Measurements from ENCODE around the gene ESM1. TPM values are rescaled to one million over a fixed set of nuclear protein-coding genes. Genes with fewer than 3 reads are reported as not detected.

ESM1 gene
- total and polyA plus RNA-seq, 4 donors, result 0.08 to 0.28 TPM; not detected in 2

DNA sequence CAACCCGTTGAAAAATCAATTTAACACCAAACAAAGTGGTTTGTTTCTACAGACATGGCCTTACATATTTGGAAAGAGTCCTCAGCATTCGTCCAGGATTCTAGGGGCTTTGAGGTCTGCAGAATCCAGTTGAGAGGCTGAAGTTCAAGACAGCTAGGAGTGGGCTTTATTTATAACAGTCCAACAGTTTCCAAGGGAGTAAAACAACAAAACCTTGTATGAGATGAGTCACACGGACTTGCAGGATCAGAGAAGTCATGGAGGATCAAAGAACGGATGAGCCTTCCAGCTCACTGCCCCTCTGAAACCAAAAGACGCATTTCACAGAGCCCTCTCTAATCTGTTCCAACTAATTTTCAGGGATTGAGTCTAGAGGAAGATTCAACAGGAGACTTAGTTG lies 11.1 kb upstream of the ESM1 start:
- Histone ChIP-seq H3K27me3 (ENCODE audit: control insufficient read depth in 4 of 4, insufficient read depth in 4 of 4, low read length in 3 of 4) (no peaks in the 10 kb centered on the region), H3K9ac (ENCODE audit: low read depth in 1 of 2, low read length in 2 of 2) (no peak overlapping the region), H3K27ac (ENCODE audit: low read depth in 1 of 2, low read length in 2 of 2) (no peak overlapping the region), H3K4me1 (ENCODE audit: control insufficient read depth in 4 of 4, insufficient read depth in 4 of 4, low read length in 3 of 4) (no peaks in the 10 kb centered on the region), H3K9me3 (ENCODE audit: control insufficient read depth in 4 of 4, low read length in 3 of 4) (no peaks in the 10 kb centered on the region), H3K36me3 (ENCODE audit: control insufficient read depth in 4 of 4, insufficient read depth in 3 of 4, low read depth in 1 of 4, low read length in 3 of 4) (no peaks in the 10 kb centered on the region), H3K4me3 (ENCODE audit: low read depth in 1 of 3, low read length in 3 of 3) (no peak overlapping the region)
- WGBS, result 64% methylated on average over 5 of the region's 5 CpGs
- TF ChIP-seq YY1 (IDR thresholded peaks at IDR 0.05), result no peak
- TF ChIP-seq JUND (IDR thresholded peaks at IDR 0.05), result no peak
- TF ChIP-seq, protein P1, sequence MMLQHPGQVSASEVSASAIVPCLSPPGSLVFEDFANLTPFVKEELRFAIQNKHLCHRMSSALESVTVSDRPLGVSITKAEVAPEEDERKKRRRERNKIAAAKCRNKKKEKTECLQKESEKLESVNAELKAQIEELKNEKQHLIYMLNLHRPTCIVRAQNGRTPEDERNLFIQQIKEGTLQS (IDR thresholded peaks at IDR 0.05), result no peak
- no peak for TF ChIP-seq GABPA (IDR thresholded peaks at IDR 0.05 in 1 of 2, conservative IDR thresholded peaks at IDR 0.05 in 1 of 2)
- no peak for TF ChIP-seq NR2F2 (IDR thresholded peaks at IDR 0.05)
- TF ChIP-seq, protein P2, sequence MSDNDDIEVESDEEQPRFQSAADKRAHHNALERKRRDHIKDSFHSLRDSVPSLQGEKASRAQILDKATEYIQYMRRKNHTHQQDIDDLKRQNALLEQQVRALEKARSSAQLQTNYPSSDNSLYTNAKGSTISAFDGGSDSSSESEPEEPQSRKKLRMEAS (IDR thresholded peaks at IDR 0.05), result no peak
- no peak for TF ChIP-seq EGR1 (IDR thresholded peaks at IDR 0.05; ENCODE audit: low read depth in 2 of 2)
- no peak for TF ChIP-seq TAF1 (conservative IDR thresholded peaks at IDR 0.05)
- TF ChIP-seq HNF4A (conservative IDR thresholded peaks at IDR 0.05), result no peak
- TF ChIP-seq FOXA1 (IDR thresholded peaks at IDR 0.05), result no peak
- TF ChIP-seq RAD21 (IDR thresholded peaks at IDR 0.05), result no peak
- TF ChIP-seq HNF4G (IDR thresholded peaks at IDR 0.05), result no peak
- TF ChIP-seq SP1 (IDR thresholded peaks at IDR 0.05), result no peak
- no peak for TF ChIP-seq RXRA (IDR thresholded peaks at IDR 0.05)
- TF ChIP-seq, protein P3, sequence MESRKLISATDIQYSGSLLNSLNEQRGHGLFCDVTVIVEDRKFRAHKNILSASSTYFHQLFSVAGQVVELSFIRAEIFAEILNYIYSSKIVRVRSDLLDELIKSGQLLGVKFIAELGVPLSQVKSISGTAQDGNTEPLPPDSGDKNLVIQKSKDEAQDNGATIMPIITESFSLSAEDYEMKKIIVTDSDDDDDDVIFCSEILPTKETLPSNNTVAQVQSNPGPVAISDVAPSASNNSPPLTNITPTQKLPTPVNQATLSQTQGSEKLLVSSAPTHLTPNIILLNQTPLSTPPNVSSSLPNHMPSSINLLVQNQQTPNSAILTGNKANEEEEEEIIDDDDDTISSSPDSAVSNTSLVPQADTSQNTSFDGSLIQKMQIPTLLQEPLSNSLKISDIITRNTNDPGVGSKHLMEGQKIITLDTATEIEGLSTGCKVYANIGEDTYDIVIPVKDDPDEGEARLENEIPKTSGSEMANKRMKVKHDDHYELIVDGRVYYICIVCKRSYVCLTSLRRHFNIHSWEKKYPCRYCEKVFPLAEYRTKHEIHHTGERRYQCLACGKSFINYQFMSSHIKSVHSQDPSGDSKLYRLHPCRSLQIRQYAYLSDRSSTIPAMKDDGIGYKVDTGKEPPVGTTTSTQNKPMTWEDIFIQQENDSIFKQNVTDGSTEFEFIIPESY (IDR thresholded peaks at IDR 0.05), result no peak
- TF ChIP-seq, protein P4, sequence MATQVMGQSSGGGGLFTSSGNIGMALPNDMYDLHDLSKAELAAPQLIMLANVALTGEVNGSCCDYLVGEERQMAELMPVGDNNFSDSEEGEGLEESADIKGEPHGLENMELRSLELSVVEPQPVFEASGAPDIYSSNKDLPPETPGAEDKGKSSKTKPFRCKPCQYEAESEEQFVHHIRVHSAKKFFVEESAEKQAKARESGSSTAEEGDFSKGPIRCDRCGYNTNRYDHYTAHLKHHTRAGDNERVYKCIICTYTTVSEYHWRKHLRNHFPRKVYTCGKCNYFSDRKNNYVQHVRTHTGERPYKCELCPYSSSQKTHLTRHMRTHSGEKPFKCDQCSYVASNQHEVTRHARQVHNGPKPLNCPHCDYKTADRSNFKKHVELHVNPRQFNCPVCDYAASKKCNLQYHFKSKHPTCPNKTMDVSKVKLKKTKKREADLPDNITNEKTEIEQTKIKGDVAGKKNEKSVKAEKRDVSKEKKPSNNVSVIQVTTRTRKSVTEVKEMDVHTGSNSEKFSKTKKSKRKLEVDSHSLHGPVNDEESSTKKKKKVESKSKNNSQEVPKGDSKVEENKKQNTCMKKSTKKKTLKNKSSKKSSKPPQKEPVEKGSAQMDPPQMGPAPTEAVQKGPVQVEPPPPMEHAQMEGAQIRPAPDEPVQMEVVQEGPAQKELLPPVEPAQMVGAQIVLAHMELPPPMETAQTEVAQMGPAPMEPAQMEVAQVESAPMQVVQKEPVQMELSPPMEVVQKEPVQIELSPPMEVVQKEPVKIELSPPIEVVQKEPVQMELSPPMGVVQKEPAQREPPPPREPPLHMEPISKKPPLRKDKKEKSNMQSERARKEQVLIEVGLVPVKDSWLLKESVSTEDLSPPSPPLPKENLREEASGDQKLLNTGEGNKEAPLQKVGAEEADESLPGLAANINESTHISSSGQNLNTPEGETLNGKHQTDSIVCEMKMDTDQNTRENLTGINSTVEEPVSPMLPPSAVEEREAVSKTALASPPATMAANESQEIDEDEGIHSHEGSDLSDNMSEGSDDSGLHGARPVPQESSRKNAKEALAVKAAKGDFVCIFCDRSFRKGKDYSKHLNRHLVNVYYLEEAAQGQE (IDR thresholded peaks at IDR 0.05), result no peak
- no peak for TF ChIP-seq FOXA2 (IDR thresholded peaks at IDR 0.05)
- no peak for DNase-seq (ENCODE audit: low spot score)

DNA sequence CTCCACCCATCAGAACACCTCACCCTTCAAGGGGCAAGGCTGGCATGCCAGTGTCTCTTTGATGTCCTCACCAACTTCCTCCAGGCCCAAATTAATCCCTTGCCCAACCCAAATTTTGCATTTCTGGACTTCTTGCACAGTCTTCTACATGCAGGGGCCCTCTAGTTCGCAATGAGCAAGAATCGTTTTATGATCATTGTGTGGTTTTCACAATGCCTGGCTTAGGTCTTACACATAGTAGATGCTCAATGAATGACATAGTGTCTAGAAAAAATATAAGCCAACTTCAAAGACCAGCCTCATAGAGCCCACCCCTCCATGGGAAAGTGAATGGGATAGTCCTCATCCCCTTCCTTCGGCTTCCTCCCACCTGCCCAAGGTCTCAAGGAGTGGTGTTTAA lies 9.8 kb upstream of the ESM1 start:
- H3K9me3 ChIP-seq (ENCODE audit: control insufficient read depth in 4 of 4, low read length in 3 of 4), result no peaks in the 10 kb centered on the region
- TF ChIP-seq, protein P1 (IDR thresholded peaks at IDR 0.05), result no peak
- no peak for TF ChIP-seq TAF1 (conservative IDR thresholded peaks at IDR 0.05)
- TF ChIP-seq FOXA2 (IDR thresholded peaks at IDR 0.05), result no peak
- no peak for TF ChIP-seq YY1 (IDR thresholded peaks at IDR 0.05)
- TF ChIP-seq FOXA1 (IDR thresholded peaks at IDR 0.05), result no peak
- TF ChIP-seq, protein P5, sequence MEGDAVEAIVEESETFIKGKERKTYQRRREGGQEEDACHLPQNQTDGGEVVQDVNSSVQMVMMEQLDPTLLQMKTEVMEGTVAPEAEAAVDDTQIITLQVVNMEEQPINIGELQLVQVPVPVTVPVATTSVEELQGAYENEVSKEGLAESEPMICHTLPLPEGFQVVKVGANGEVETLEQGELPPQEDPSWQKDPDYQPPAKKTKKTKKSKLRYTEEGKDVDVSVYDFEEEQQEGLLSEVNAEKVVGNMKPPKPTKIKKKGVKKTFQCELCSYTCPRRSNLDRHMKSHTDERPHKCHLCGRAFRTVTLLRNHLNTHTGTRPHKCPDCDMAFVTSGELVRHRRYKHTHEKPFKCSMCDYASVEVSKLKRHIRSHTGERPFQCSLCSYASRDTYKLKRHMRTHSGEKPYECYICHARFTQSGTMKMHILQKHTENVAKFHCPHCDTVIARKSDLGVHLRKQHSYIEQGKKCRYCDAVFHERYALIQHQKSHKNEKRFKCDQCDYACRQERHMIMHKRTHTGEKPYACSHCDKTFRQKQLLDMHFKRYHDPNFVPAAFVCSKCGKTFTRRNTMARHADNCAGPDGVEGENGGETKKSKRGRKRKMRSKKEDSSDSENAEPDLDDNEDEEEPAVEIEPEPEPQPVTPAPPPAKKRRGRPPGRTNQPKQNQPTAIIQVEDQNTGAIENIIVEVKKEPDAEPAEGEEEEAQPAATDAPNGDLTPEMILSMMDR (IDR thresholded peaks at IDR 0.05; ENCODE audit: low read depth, low read length, missing input control), result no peak
- TF ChIP-seq, protein P3 (IDR thresholded peaks at IDR 0.05), result no peak
- TF ChIP-seq RXRA (IDR thresholded peaks at IDR 0.05), result no peak
- TF ChIP-seq HNF4A (conservative IDR thresholded peaks at IDR 0.05), result no peak
- TF ChIP-seq NR2F2 (IDR thresholded peaks at IDR 0.05), result no peak
- TF ChIP-seq JUND (IDR thresholded peaks at IDR 0.05), result no peak
- TF ChIP-seq RAD21 (IDR thresholded peaks at IDR 0.05), result no peak
- TF ChIP-seq, protein P4 (IDR thresholded peaks at IDR 0.05), result no peak
- TF ChIP-seq HNF4G (IDR thresholded peaks at IDR 0.05), result no peak

More for the DNA sequence above, 9.8 kb upstream of the ESM1 start:
- no peak overlapping the region for H3K27ac ChIP-seq (ENCODE audit: low read depth in 1 of 2, low read length in 2 of 2)
- no peak for DNase-seq (ENCODE audit: low spot score)
- H3K4me1 ChIP-seq (ENCODE audit: control insufficient read depth in 4 of 4, insufficient read depth in 4 of 4, low read length in 3 of 4), result no peaks in the 10 kb centered on the region
- H3K27me3 ChIP-seq (ENCODE audit: control insufficient read depth in 4 of 4, insufficient read depth in 4 of 4, low read length in 3 of 4), result no peaks in the 10 kb centered on the region
- H3K4me3 ChIP-seq (ENCODE audit: low read depth in 1 of 3, low read length in 3 of 3), result no peak overlapping the region
- H3K9ac ChIP-seq (ENCODE audit: low read depth in 1 of 2, low read length in 2 of 2), result no peak overlapping the region
- H3K36me3 ChIP-seq (ENCODE audit: control insufficient read depth in 4 of 4, insufficient read depth in 3 of 4, low read depth in 1 of 4, low read length in 3 of 4), result no peaks in the 10 kb centered on the region
- 90% methylated on average over 3 of the region's 3 CpGs for WGBS

Data from liver (tissue), 9 donors.